Measurements from ENCODE around the gene P2RY13.

GRCh38 chr3:151306168-151306810, 23.1 kb downstream of the P2RY13 start:
- TF ChIP-seq, protein P1, sequence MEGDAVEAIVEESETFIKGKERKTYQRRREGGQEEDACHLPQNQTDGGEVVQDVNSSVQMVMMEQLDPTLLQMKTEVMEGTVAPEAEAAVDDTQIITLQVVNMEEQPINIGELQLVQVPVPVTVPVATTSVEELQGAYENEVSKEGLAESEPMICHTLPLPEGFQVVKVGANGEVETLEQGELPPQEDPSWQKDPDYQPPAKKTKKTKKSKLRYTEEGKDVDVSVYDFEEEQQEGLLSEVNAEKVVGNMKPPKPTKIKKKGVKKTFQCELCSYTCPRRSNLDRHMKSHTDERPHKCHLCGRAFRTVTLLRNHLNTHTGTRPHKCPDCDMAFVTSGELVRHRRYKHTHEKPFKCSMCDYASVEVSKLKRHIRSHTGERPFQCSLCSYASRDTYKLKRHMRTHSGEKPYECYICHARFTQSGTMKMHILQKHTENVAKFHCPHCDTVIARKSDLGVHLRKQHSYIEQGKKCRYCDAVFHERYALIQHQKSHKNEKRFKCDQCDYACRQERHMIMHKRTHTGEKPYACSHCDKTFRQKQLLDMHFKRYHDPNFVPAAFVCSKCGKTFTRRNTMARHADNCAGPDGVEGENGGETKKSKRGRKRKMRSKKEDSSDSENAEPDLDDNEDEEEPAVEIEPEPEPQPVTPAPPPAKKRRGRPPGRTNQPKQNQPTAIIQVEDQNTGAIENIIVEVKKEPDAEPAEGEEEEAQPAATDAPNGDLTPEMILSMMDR (IDR thresholded peaks at IDR 0.05) = no peak
- no peak for TF ChIP-seq ZFX (IDR thresholded peaks at IDR 0.05; ENCODE audit: borderline replicate concordance)
